Measurements from ENCODE around the gene LYPD1.

The LYPD1 gene

GRCh38 chr2:132623096-132623839, 46.7 kb downstream of the LYPD1 start:
- H3K27ac ChIP-seq (ENCODE audit: poor library complexity, severe bottlenecking), result no peak overlapping the region
- TF ChIP-seq CTCF (IDR thresholded peaks at IDR 0.05; ENCODE audit: poor library complexity, severe bottlenecking), result no peak
- ATAC-seq (ENCODE audit: low read depth), result no peak
- no peaks in the 10 kb centered on the region for H3K36me3 ChIP-seq (ENCODE audit: low read depth)
- H3K4me1 ChIP-seq (ENCODE audit: insufficient read depth, poor library complexity, severe bottlenecking), result no peaks in the 10 kb centered on the region
- no peaks in the 10 kb centered on the region for H3K9me3 ChIP-seq (ENCODE audit: severe bottlenecking)
- DNase-seq (ENCODE audit: low spot score), result no peak
- H3K27me3 ChIP-seq (ENCODE audit: insufficient read depth, poor library complexity, severe bottlenecking), result no peaks in the 10 kb centered on the region
- no peak overlapping the region for H3K4me3 ChIP-seq (ENCODE audit: severe bottlenecking)

- Histone ChIP-seq H3K36me3 (ENCODE audit: low read depth) (no peaks in the 10 kb centered on the region), H3K27me3 (ENCODE audit: insufficient read depth, poor library complexity, severe bottlenecking) (no peaks in the 10 kb centered on the region), H3K4me3 (ENCODE audit: severe bottlenecking) (no peak overlapping the region), H3K9me3 (ENCODE audit: severe bottlenecking) (no peaks in the 10 kb centered on the region), H3K4me1 (ENCODE audit: insufficient read depth, poor library complexity, severe bottlenecking) (no peaks in the 10 kb centered on the region), H3K27ac (ENCODE audit: poor library complexity, severe bottlenecking) (no peak overlapping the region)
- ATAC-seq (ENCODE audit: low read depth), result no peak; the same call in 2 of the 3 replicates
- no peak for TF ChIP-seq CTCF (IDR thresholded peaks at IDR 0.05; ENCODE audit: poor library complexity, severe bottlenecking)
- no peak for DNase-seq (ENCODE audit: low spot score)
Observed at GRCh38 chr2:132621131-132621875, 48.7 kb downstream of the LYPD1 start.

GRCh38 chr2:132620115-132620514, 49.9 kb downstream of the LYPD1 start:
- Histone ChIP-seq H3K36me3 (ENCODE audit: low read depth) (no peaks in the 10 kb centered on the region), H3K27ac (ENCODE audit: poor library complexity, severe bottlenecking) (no peak overlapping the region), H3K27me3 (ENCODE audit: insufficient read depth, poor library complexity, severe bottlenecking) (no peaks in the 10 kb centered on the region), H3K9me3 (ENCODE audit: severe bottlenecking) (no peaks in the 10 kb centered on the region), H3K4me1 (ENCODE audit: insufficient read depth, poor library complexity, severe bottlenecking) (no peaks in the 10 kb centered on the region), H3K4me3 (ENCODE audit: severe bottlenecking) (no peak overlapping the region)
- ATAC-seq (ENCODE audit: low read depth), result no peak
- no peak for TF ChIP-seq CTCF (IDR thresholded peaks at IDR 0.05; ENCODE audit: poor library complexity, severe bottlenecking)
- no peak for DNase-seq (ENCODE audit: low spot score)

- DNase-seq (ENCODE audit: low spot score), result no peak
- Histone ChIP-seq H3K36me3 (ENCODE audit: low read depth) (no peaks in the 10 kb centered on the region), H3K4me3 (ENCODE audit: severe bottlenecking) (no peak overlapping the region), H3K9me3 (ENCODE audit: severe bottlenecking) (no peaks in the 10 kb centered on the region), H3K27ac (ENCODE audit: poor library complexity, severe bottlenecking) (no peak overlapping the region), H3K4me1 (ENCODE audit: insufficient read depth, poor library complexity, severe bottlenecking) (no peaks in the 10 kb centered on the region), H3K27me3 (ENCODE audit: insufficient read depth, poor library complexity, severe bottlenecking) (no peaks in the 10 kb centered on the region)
- no peak for TF ChIP-seq CTCF (IDR thresholded peaks at IDR 0.05; ENCODE audit: poor library complexity, severe bottlenecking)
- no peak for ATAC-seq (ENCODE audit: low read depth)
Observed at GRCh38 chr2:132618734-132619133, 51.3 kb downstream of the LYPD1 start.

GRCh38 chr2:132617989-132618388, 52.0 kb downstream of the LYPD1 start:
- no peak for DNase-seq (ENCODE audit: low spot score)

More at GRCh38 chr2:132617989-132618388, 52.0 kb downstream of the LYPD1 start:
- no peaks in the 10 kb centered on the region for H3K9me3 ChIP-seq (ENCODE audit: severe bottlenecking)
- no peak overlapping the region for H3K27ac ChIP-seq (ENCODE audit: poor library complexity, severe bottlenecking)
- H3K36me3 ChIP-seq (ENCODE audit: low read depth), result no peaks in the 10 kb centered on the region
- no peaks in the 10 kb centered on the region for H3K4me1 ChIP-seq (ENCODE audit: insufficient read depth, poor library complexity, severe bottlenecking)
- ATAC-seq (ENCODE audit: low read depth), result no peak
- TF ChIP-seq CTCF (IDR thresholded peaks at IDR 0.05; ENCODE audit: poor library complexity, severe bottlenecking), result no peak
- no peaks in the 10 kb centered on the region for H3K27me3 ChIP-seq (ENCODE audit: insufficient read depth, poor library complexity, severe bottlenecking)
- no peak overlapping the region for H3K4me3 ChIP-seq (ENCODE audit: severe bottlenecking)

All from RWPE2 (cell line).